ENCODE results near the gene DRC7.

DNA sequence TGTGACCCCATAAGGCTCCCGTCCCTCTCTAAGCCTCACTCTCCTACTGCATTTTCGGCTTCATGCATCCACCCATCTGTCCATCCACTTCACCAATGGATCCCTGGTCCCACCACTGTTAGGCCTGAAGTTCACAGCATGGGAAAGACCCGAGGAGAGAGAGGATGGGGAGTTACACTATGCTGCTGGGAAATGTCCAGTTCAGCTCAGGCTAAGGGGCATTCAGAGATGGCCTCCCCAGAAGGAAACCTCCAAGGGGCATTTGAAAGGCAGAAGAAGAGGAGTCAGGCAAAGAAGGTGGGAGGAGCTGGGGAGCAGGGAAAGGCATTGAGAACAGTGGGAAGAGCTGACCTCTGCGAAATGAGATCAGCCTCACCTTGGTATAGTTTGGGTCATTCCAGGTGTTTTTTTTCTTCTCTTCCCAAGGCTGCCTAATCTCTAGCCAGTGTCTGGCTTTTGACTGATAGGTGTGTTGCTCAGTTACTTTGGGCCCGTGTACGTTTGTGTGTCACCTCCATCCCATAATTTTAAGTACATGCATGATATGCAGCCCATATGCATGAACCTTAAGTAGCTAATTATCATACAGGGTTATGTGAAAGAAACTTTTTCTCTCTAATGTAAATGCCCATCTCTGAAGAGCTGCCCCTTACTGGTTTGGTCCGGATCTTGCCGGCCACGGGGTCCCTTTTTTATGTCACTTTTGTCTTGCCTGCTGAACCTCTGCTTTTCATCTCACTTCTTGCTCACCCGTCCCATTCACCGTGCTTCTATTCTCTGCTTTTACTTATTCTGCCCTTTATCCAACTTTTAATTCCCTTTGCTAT lies 11.6 kb upstream of the DRC7 start:
- TF ChIP-seq, protein P1, sequence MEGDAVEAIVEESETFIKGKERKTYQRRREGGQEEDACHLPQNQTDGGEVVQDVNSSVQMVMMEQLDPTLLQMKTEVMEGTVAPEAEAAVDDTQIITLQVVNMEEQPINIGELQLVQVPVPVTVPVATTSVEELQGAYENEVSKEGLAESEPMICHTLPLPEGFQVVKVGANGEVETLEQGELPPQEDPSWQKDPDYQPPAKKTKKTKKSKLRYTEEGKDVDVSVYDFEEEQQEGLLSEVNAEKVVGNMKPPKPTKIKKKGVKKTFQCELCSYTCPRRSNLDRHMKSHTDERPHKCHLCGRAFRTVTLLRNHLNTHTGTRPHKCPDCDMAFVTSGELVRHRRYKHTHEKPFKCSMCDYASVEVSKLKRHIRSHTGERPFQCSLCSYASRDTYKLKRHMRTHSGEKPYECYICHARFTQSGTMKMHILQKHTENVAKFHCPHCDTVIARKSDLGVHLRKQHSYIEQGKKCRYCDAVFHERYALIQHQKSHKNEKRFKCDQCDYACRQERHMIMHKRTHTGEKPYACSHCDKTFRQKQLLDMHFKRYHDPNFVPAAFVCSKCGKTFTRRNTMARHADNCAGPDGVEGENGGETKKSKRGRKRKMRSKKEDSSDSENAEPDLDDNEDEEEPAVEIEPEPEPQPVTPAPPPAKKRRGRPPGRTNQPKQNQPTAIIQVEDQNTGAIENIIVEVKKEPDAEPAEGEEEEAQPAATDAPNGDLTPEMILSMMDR (IDR thresholded peaks at IDR 0.05; ENCODE audit: low read depth, low read length): no peak
- TF ChIP-seq EZH2phosphoT487 (IDR thresholded peaks at IDR 0.05; ENCODE audit: low read depth): no peak

Measured in OCI-LY3 (cell line).